OCI-LY7 (cell line): ENCODE measurements around the gene ASMT. TPM values are rescaled to one million over a fixed set of nuclear protein-coding genes. Genes with fewer than 3 reads are reported as not detected.

Experiments
- BruUV-seq: library from RNA; stranded (reverse); fragments of 400-500 nt; replicated peaks from 2 replicates; lab custom pipeline; 2021; lab: Mats Ljungman, UMichigan
- CTCF ChIA-PET: fragments of 300-600 bp; sonication (Branson Sonifier 250); formaldehyde crosslinking; loops from one replicate; lab custom pipeline; 2022; ENCODE audit warnings: antibody characterized with exemption; ENCODE audit not compliant: unreplicated experiment; lab: Charles Lee
- POLR2A ChIA-PET: fragments of 300-600 bp; sonication (Branson Sonifier 250); formaldehyde crosslinking; loops from one replicate; lab custom pipeline; 2022; ENCODE audit warnings: antibody characterized with exemption; lab: Charles Lee
- DNase-seq: peaks from one replicate; pipeline ENCODE4 v3.0.0-alpha.2; 2015; ENCODE audit warnings: low spot score
- H2AFZ ChIP-seq: fragments of 200-600 bp; sonication (generic), shearing (Covaris generic); 2 replicates; pipeline ENCODE4 v1.6.1; 2014; ENCODE audit warnings: mild to moderate bottlenecking, antibody characterized with exemption, low read length, moderate library complexity
- H3K27ac ChIP-seq: fragments of 200-600 bp; sonication (generic); 2 replicates; pipeline ENCODE4 v1.5.1; 2014; ENCODE audit warnings: mixed run types, low read depth, mild to moderate bottlenecking, moderate library complexity, low read length, inconsistent platforms; ENCODE audit not compliant: poor library complexity, severe bottlenecking
- H3K36me3 ChIP-seq: fragments of 200-600 bp; sonication (generic); 2 replicates; pipeline ENCODE4 v1.6.1; 2014; ENCODE audit warnings: mild to moderate bottlenecking, antibody characterized with exemption, low read length, moderate library complexity, mixed read lengths; ENCODE audit not compliant: insufficient read depth
- H3K4me1 ChIP-seq: fragments of 200-600 bp; sonication (generic); 2 replicates; pipeline ENCODE4 v1.5.1; 2014; ENCODE audit warnings: mild to moderate bottlenecking, low read length; ENCODE audit not compliant: insufficient read depth, poor library complexity, severe bottlenecking
- H3K4me2 ChIP-seq: fragments of 200-600 bp; sonication (generic); 2 replicates; pipeline ENCODE4 v1.6.1; 2014; ENCODE audit warnings: mild to moderate bottlenecking, low read length
- H3K4me3 ChIP-seq: fragments of 200-600 bp; sonication (generic); 2 replicates; pipeline ENCODE4 v1.5.1; 2014; ENCODE audit warnings: mild to moderate bottlenecking, low read depth, low read length; ENCODE audit not compliant: poor library complexity, severe bottlenecking
- H3K79me2 ChIP-seq: fragments of 200-600 bp; sonication (generic); 2 replicates; pipeline ENCODE4 v1.6.1; 2016; ENCODE audit warnings: low read depth, mild to moderate bottlenecking, low read length, moderate library complexity, mixed read lengths; ENCODE audit not compliant: insufficient read depth
- H3K9me2 ChIP-seq: fragments of 200-600 bp; sonication (generic); 2 replicates; pipeline ENCODE4 v1.6.1; 2016; ENCODE audit warnings: mild to moderate bottlenecking, low read length, mixed read lengths; ENCODE audit not compliant: insufficient read depth
- H3K9me3 ChIP-seq: fragments of 200-600 bp; sonication (generic); 2 replicates; pipeline ENCODE4 v1.6.1; 2014; ENCODE audit warnings: mild to moderate bottlenecking, mixed run types, low read length, mixed read lengths
- H4K20me1 ChIP-seq: fragments of 200-600 bp; sonication (generic); 2 replicates; pipeline ENCODE4 v1.6.1; 2014; ENCODE audit warnings: mild to moderate bottlenecking, antibody characterized with exemption, low read length, moderate library complexity, mixed read lengths; ENCODE audit not compliant: insufficient read depth
- EZH2phosphoT487 ChIP-seq: fragments of 200-600 bp; sonication (generic); IDR thresholded peaks from 2 replicates; pipeline ENCODE4 v1.6.1; 2018; ENCODE audit warnings: low read depth, borderline replicate concordance, mild to moderate bottlenecking, mixed run types, antibody characterized with exemption, low read length, moderate library complexity, mixed read lengths
- intact Hi-C: fragments of 100-400 bp; cut with micrococcal nuclease; formaldehyde crosslinking; loops from one replicate; pipeline ENCODE4 v1.10.0; 2022; ENCODE audit not compliant: unreplicated experiment
- total RNA-seq, 2 experiments: library from RNA; depleted of rRNA in 1 of 2; stranded (reverse); fragments of >200 nt in 1 of 2; shearing (Covaris generic) in 1 of 2; gene quantifications; 2 replicates each; pipeline ENCODE4 v1.2.3, GENCODE V29; 2014 to 2022
- TF ChIP-seq, protein P1 (sequence below): fragments of 200-600 bp; sonication (generic); conservative IDR thresholded peaks from 2 replicates; pipeline ENCODE4 v1.5.1; 2014; ENCODE audit warnings: mild to moderate bottlenecking, antibody characterized with exemption, low read length, moderate library complexity, mixed read lengths

ASMT gene
- total RNA-seq, 2 experiments from 2014 or later, result 0.16 TPM; not detected in 1

DNA sequence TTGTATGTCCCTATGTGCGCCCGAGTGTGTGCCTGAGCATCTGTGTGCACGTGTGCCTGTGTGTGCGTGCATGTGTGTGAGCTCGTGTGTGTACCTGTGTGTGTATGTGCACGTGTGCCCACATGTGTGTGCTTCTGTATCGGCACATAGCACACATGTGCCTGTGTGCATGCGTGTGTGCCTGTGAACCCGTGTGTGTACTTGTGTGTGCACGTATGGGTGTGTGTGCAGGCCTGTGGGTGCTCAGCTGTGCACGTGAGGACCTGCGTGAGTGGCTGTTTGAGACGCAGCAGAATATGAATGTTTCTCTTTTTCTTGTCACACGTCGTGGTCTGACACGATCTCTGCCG lies 19.2 kb upstream of the ASMT start:
- H3K4me3 ChIP-seq, result no peak overlapping the region
- BruUV-seq, result no TSS peak
- POLR2A ChIA-PET, result no interaction called here
- H3K9me3 ChIP-seq, result no peaks in the 10 kb centered on the region
- no peak overlapping the region for H3K27ac ChIP-seq
- H3K4me2 ChIP-seq, result no peak overlapping the region
- TF ChIP-seq, protein P1, sequence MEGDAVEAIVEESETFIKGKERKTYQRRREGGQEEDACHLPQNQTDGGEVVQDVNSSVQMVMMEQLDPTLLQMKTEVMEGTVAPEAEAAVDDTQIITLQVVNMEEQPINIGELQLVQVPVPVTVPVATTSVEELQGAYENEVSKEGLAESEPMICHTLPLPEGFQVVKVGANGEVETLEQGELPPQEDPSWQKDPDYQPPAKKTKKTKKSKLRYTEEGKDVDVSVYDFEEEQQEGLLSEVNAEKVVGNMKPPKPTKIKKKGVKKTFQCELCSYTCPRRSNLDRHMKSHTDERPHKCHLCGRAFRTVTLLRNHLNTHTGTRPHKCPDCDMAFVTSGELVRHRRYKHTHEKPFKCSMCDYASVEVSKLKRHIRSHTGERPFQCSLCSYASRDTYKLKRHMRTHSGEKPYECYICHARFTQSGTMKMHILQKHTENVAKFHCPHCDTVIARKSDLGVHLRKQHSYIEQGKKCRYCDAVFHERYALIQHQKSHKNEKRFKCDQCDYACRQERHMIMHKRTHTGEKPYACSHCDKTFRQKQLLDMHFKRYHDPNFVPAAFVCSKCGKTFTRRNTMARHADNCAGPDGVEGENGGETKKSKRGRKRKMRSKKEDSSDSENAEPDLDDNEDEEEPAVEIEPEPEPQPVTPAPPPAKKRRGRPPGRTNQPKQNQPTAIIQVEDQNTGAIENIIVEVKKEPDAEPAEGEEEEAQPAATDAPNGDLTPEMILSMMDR, result no peak
- TF ChIP-seq EZH2phosphoT487, result no peak
- CTCF ChIA-PET, result no interaction called here
- H3K36me3 ChIP-seq, result peaks cover 77% of the 10 kb centered on the region
- peaks cover 38% of the 10 kb centered on the region for H3K79me2 ChIP-seq
- no peak for DNase-seq
- peaks cover 7% of the 10 kb centered on the region; the same call in 1 of the 2 replicates for H4K20me1 ChIP-seq
- no peak overlapping the region for H2AFZ ChIP-seq
- intact Hi-C loops, result no loop called here
- peaks cover 7% of the 10 kb centered on the region for H3K4me1 ChIP-seq
- no peaks in the 10 kb centered on the region for H3K9me2 ChIP-seq

DNA sequence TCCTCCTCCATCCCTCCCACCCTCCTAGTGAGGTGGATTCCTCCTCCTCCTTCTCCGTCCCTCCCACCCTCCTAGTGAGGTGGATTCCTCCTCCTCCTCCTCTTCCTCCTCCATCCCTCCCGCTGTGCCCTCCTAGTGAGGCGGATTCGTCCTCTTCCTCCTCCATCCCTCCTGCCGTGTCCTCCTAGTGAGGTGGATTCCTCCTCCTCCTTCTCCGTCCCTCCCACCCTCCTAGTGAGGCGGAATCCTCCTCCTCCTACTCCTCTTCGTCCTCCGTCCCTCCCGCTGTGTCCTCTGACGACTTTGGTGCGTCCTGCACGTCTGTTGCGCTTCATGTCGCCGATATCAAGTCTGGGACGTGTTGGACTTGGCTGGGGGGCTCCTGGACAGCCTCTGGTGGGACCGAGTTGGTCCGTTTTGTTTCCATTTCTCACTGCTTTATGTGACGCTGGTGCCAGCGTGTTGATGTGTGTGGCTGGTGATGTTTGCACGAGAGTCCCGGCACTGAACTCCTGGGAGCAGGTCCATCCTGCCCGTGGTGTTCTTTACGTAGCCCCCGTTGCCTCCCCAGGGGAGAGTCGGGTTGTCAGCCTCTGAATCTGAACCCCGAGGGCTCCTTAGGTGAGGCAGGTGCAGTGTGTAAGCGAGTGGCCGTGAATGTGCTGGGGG lies 18.0 kb upstream of the ASMT start:
- DNase-seq, result no peak
- H4K20me1 ChIP-seq, result peaks cover 7% of the 10 kb centered on the region; the same call in 1 of the 2 replicates
- no TSS peak for BruUV-seq
- H3K9me2 ChIP-seq, result no peaks in the 10 kb centered on the region
- H2AFZ ChIP-seq, result no peak overlapping the region
- POLR2A ChIA-PET, result no interaction called here
- no peak overlapping the region for H3K4me3 ChIP-seq
- peaks cover 88% of the 10 kb centered on the region for H3K36me3 ChIP-seq
- H3K79me2 ChIP-seq, result peaks cover 35% of the 10 kb centered on the region
- H3K4me2 ChIP-seq, result no peak overlapping the region
- CTCF ChIA-PET, result no interaction called here
- TF ChIP-seq, protein P1, result no peak
- no peak for TF ChIP-seq EZH2phosphoT487
- no peak overlapping the region for H3K27ac ChIP-seq
- intact Hi-C loops, result no loop called here
- peaks cover 7% of the 10 kb centered on the region for H3K4me1 ChIP-seq
- H3K9me3 ChIP-seq, result no peaks in the 10 kb centered on the region

DNA sequence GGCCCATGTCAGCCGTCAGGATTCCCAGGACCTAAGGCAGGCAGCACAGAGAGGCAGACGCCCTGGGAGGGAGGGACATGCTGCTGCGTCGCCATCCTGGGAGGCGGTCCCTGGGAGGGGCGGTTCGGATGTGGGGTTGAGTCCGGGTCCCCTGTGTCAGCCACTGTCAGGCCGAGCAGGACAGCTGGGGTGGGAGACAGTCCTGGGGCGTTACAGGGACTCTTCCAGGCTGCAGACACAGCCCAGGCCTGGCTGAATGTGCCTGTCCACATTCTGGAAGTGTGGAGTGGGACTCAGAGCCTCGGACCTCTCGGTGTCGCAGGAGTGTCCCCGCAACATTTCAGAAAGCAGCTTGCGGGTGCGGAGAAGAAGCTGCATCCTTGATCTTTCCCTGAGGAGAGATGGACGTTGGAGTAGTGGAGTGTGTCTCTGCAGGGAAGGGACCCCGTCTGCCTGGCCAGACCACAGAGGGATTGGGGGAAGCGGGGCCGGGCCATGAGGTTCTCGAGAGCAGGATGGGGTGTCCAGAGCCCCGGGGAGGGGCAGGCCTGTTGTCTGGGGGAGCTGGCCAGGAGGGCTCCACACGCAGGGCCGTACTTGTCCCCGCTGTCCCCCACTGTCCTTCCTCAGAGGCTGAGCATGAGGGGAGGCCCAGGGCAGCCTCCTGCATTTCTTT lies 17.4 kb upstream of the ASMT start:
- H3K4me3 ChIP-seq, result no peak overlapping the region
- no peaks in the 10 kb centered on the region for H3K9me2 ChIP-seq
- ChIA-PET CTCF (no interaction called here), POLR2A (no interaction called here)
- intact Hi-C loops, result no loop called here
- H2AFZ ChIP-seq, result no peak overlapping the region
- peaks cover 95% of the 10 kb centered on the region for H3K36me3 ChIP-seq
- H3K27ac ChIP-seq, result no peak overlapping the region
- peaks cover 29% of the 10 kb centered on the region for H3K79me2 ChIP-seq
- H3K4me1 ChIP-seq, result peaks cover 7% of the 10 kb centered on the region
- DNase-seq, result no peak
- TF ChIP-seq, protein P1, result no peak
- no peak for TF ChIP-seq EZH2phosphoT487
- H4K20me1 ChIP-seq, result peaks cover 7% of the 10 kb centered on the region; the same call in 1 of the 2 replicates
- BruUV-seq, result no TSS peak
- H3K9me3 ChIP-seq, result peaks cover 5% of the 10 kb centered on the region; the same call in 1 of the 2 replicates
- H3K4me2 ChIP-seq, result no peak overlapping the region
